HG03039 (cell line): ENCODE results near the gene CAPS.

ENCODE experiments used
- ATAC-seq: cut with Tn5 transposase; IDR thresholded peaks from one replicate; pipeline ENCODE4 v1.9.1; 2021; ENCODE audit warnings: mild to moderate bottlenecking, moderate library complexity; ENCODE audit not compliant: unreplicated experiment

The CAPS gene

GRCh38 chr19:5908773-5909442 is 5.1 kb upstream of the CAPS start:
- ATAC-seq: no peak

- no peak for ATAC-seq
Measured at GRCh38 chr19:5910638-5910907, 3.5 kb upstream of the CAPS start.

GRCh38 chr19:5911366-5911765 is 2.7 kb upstream of the CAPS start:
- ATAC-seq: no peak

GRCh38 chr19:5914358-5914774 is 312 bp downstream of the CAPS start:
- no peak for ATAC-seq

DNA sequence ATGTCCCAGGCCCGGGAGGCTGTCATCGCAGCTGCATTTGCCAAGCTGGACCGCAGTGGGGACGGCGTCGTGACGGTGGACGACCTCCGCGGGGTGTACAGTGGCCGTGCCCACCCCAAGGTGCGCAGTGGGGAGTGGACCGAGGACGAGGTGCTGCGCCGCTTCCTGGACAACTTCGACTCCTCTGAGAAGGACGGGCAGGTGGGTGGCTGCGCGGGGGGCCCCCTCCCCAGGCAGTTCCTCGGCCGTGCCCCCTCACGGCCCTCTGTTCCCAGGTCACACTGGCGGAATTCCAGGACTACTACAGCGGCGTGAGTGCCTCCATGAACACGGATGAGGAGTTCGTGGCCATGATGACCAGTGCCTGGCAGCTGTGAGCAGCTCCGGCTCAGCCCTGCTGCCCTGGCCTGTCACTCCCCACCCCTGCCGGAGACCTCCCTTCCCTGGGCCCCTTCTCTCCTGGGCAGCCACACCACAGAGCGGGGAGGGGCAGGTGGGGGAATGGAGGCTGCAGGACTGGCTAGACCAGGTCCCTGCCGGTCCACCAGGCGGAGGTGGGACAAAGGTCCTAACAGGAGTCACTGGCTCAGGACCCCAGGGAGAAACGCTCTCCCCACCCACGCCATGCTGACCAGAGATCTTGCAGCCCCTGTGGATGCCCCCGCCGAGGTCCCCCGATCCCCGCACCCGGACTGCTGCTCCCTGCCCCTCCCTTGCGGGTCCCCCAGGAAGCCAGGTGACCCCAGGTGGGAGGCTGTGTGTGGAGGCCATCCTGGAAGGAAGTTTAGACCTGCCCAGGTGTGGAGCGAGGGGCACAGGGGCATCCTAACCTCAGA is 1.1 kb downstream of the CAPS start:
- no peak for ATAC-seq

GRCh38 chr19:5915782-5916165 is 1.7 kb downstream of the CAPS start:
- no peak for ATAC-seq

DNA sequence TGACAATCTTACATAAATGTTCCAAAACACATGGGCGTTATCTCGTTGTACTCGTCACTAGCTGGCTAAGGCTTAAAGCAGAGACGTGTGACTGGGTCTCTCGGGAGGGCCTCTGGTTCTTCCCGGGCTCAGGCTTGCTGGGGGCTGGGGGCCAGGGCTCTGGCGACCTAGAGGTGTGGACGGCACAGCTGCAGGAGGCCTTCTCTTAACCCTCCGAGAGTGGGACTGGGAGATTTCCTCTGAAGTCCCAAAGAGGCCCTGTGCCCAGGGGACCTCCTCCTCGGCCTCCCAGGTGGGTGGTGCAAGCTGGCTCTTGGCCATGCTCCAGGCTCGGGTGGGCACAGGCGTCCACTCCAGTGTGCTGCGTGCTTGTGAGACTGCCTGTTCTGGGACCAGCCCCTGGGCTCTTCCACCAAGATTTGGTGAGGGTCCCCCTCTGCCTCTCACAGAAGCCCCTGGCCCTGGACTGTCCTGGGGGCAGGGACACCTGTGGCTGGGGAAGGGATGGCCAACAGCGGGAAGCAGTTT is 2.2 kb downstream of the CAPS start:
- ATAC-seq: no peak

GRCh38 chr19:5917431-5918107 is 3.5 kb downstream of the CAPS start:
- no peak for ATAC-seq

- ATAC-seq: no peak
Measured at GRCh38 chr19:5918463-5919079, 4.5 kb downstream of the CAPS start.

GRCh38 chr19:5921516-5922160 is 7.6 kb downstream of the CAPS start:
- ATAC-seq: no peak

GRCh38 chr19:5922161-5922545 is 8.1 kb downstream of the CAPS start:
- ATAC-seq: no peak

GRCh38 chr19:5923356-5923755 is 9.3 kb downstream of the CAPS start:
- no peak for ATAC-seq

DNA sequence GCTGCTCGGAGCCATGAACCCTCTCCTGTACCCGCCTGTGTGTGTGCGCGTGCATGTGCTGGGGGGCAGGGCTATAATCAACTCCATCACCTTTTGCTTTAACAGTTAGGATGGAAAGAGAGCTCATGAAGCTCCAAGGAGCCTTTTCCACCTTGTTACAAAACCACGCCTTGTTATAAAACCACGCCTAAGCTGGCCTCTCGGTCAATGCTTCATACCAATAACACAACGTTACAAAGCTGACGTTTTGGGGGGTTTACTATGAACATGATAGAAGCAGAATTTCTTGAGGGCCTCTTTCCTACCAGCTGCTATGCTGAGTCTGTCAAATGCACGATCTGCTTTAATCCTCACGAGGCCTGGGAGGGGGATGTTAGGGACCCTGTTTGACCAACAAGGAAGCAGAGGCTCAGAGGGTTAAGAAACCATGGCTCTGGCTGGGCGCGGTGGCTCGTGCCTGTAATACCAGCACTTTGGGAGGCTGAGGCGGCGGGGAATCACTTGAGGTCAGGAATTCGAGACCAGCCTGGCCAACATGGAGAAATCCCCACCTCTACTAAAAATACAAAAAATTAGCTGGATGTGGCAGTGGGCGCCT is 11.9 kb downstream of the CAPS start:
- ATAC-seq: no peak

GRCh38 chr19:5926641-5927440 is 12.8 kb downstream of the CAPS start:
- ATAC-seq: no peak

GRCh38 chr19:5927441-5927821 is 13.4 kb downstream of the CAPS start:
- no peak for ATAC-seq

- no peak for ATAC-seq
Measured at GRCh38 chr19:5929179-5929578, 15.1 kb downstream of the CAPS start.

DNA sequence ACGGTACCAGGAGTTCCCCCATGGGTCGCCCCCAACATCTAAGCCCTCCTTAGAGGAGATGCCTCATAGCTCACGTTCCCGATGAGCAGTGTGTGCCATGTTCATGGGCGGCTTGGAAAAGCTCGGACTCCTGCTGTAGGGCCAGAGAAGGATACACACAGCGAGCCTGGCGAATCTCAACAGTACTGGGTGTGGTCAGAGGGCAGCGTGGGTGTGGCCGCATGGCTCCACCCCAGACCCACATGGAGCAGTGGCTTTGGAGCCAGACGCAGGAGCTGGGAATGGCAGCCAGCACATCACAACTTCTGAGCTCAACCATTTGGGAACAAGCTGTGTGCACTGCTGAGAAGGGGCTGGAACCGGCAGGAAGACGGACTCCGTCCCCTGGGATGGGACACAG is 15.6 kb downstream of the CAPS start:
- ATAC-seq: no peak

DNA sequence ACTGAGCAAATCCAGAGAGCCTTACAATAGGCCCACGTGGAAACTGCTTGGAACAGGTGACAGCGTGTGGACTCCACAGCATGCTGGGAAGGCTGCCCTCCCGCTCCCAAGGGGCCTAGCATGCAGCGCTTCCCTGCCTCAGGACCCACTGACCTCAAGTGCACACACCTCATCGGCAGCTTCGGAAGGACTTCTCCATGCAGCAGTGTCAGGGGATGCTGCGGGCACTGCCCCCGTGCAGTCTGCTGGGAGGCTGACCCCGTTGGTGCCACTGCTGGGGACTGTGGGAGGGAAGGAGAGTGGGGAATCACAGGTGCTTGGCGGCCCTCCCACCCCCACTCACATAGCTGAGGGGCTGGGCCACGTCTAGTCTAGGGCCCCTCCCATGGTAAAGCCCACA is 17.2 kb downstream of the CAPS start:
- no peak for ATAC-seq

DNA sequence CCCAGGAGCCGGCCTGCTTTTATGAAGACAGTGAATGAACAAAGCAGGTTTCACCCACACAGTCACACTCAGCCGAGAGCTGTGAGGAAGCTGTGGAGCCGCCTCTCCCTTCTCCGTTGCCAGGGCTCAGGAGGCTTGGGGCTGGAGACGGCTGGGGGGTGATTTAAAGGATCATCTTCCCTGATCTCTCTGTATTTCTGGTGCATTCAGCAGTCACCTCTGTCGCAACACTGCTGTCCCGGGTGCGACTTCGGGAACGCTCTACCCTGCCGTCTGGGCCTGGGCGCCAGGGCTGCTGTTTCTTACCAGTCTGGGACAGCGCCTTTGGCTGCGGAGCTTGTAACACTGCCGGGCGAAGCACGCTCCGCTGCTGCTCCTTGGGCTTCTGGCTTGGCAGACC is 18.1 kb downstream of the CAPS start:
- ATAC-seq: no peak
